ENCODE measurements around the gene MRPL20. TPM values are rescaled to one million over a fixed set of nuclear protein-coding genes. Genes with fewer than 3 reads are reported as not detected.

MRPL20 gene
- total RNA-seq, 1 donor, result 53.9 TPM

DNA sequence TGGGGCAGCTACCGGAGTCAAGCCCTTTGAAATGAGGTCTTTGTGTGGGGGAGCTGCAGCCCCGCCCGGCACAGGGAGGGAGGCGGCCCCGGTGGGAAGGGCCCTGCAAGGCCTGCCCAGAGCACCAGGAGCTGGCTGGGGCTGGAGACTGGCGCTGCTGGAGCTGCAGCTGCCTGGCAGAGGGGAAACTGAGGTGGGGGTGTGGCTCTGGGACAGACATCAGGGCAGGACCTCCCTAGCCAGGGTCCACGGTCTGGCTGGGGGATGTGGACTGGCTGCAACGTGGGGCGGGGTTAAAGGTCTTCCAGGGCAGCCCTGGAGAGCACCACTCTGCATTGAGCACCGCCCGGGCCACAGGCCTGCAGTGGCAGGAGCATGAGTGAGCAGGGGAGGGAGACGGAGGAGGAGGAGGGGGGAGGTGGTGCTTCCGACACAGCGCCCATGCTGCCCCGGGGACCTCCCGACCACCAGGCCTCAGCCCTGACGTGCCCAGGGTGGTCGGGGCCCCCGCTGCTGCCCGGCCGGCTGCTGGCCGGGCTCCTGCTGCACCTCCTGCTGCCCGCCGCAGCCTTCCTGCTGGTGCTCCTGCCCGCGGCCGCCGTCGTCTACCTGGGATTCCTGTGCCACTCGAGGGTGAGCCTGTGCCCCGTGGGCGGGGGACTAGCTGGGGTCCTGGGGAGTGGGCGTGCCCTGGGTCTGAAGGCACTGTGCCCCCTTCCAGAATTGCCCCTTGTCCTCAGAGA lies 18.8 kb upstream of the MRPL20 start:
- Histone ChIP-seq H3K27ac (ENCODE audit: low read depth, low read length) (no peak overlapping the region), H3K9me3 (ENCODE audit: low read depth, low read length) (no peaks in the 10 kb centered on the region), H3K36me3 (ENCODE audit: insufficient read depth, low read length) (no peaks in the 10 kb centered on the region), H3K4me1 (ENCODE audit: insufficient read depth, low read length) (peaks cover 16% of the 10 kb centered on the region), H3K4me3 (ENCODE audit: insufficient read depth, low read length) (no peak overlapping the region), H3K79me2 (ENCODE audit: insufficient read depth, low read length) (no peaks in the 10 kb centered on the region), H3K27me3 (ENCODE audit: insufficient read depth, low read length) (no peaks in the 10 kb centered on the region), H4K20me1 (ENCODE audit: insufficient read depth, low read length) (no peaks in the 10 kb centered on the region), H3K4me2 (ENCODE audit: insufficient read depth, low read length) (no peak overlapping the region), H2AFZ (ENCODE audit: low read length) (no peak overlapping the region)
- peak; percentile 79 for DNase-seq (ENCODE audit: insufficient read length, low spot score, missing footprints)
- TF ChIP-seq, protein P1, sequence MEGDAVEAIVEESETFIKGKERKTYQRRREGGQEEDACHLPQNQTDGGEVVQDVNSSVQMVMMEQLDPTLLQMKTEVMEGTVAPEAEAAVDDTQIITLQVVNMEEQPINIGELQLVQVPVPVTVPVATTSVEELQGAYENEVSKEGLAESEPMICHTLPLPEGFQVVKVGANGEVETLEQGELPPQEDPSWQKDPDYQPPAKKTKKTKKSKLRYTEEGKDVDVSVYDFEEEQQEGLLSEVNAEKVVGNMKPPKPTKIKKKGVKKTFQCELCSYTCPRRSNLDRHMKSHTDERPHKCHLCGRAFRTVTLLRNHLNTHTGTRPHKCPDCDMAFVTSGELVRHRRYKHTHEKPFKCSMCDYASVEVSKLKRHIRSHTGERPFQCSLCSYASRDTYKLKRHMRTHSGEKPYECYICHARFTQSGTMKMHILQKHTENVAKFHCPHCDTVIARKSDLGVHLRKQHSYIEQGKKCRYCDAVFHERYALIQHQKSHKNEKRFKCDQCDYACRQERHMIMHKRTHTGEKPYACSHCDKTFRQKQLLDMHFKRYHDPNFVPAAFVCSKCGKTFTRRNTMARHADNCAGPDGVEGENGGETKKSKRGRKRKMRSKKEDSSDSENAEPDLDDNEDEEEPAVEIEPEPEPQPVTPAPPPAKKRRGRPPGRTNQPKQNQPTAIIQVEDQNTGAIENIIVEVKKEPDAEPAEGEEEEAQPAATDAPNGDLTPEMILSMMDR (IDR thresholded peaks at IDR 0.05; ENCODE audit: extremely low read depth, low read depth, low read length), result no peak

DNA sequence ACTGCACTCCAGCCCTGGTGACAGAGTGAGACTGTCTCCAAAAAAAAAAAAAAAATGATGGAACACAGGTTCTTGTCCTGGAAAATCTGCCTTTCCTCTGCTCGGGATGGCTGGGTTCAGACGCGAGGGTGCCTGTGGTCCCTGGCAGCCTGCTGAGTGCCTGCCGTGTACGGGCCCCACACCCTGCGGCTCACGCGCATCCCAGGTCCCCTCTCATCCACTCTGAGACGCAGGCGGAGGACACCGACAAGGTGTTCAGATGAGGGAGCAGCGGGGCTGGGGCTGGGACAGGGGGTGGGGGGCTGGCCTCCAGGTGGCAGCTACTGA lies 18.3 kb upstream of the MRPL20 start:
- H3K36me3 ChIP-seq (ENCODE audit: insufficient read depth, low read length), result no peaks in the 10 kb centered on the region

DNA sequence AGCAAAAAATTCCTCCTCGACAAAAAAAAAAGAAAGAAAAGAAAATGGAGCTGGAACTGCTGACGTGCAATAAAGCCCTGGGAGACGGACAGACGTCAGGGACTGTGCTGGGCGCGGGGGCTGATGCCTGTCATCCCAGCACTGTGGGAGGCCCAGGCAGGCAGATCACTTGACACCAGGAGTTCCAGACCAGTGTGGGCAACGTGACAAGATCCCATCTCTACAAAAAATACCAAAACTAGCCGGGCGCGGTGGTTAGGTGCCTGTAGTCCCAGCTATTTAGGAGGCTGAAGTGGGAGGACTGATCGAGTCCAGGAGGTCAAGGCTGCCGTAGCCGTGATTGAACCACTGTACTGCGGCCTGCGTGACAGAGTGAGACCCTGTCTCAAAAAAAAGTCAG lies 17.6 kb upstream of the MRPL20 start:
- no peaks in the 10 kb centered on the region for H4K20me1 ChIP-seq (ENCODE audit: insufficient read depth, low read length)

More for the DNA sequence above, 18.3 kb upstream of the MRPL20 start:
- Histone ChIP-seq H3K4me1 (ENCODE audit: insufficient read depth, low read length) (peaks cover 13% of the 10 kb centered on the region), H3K79me2 (ENCODE audit: insufficient read depth, low read length) (no peaks in the 10 kb centered on the region), H3K4me3 (ENCODE audit: insufficient read depth, low read length) (no peak overlapping the region), H3K27me3 (ENCODE audit: insufficient read depth, low read length) (no peaks in the 10 kb centered on the region), H2AFZ (ENCODE audit: low read length) (no peak overlapping the region), H3K4me2 (ENCODE audit: insufficient read depth, low read length) (no peak overlapping the region), H4K20me1 (ENCODE audit: insufficient read depth, low read length) (no peaks in the 10 kb centered on the region), H3K9me3 (ENCODE audit: low read depth, low read length) (no peaks in the 10 kb centered on the region), H3K27ac (ENCODE audit: low read depth, low read length) (no peak overlapping the region)
- TF ChIP-seq, protein P1 (IDR thresholded peaks at IDR 0.05; ENCODE audit: extremely low read depth, low read depth, low read length), result no peak
- no peak for DNase-seq (ENCODE audit: insufficient read length, low spot score, missing footprints)

DNA sequence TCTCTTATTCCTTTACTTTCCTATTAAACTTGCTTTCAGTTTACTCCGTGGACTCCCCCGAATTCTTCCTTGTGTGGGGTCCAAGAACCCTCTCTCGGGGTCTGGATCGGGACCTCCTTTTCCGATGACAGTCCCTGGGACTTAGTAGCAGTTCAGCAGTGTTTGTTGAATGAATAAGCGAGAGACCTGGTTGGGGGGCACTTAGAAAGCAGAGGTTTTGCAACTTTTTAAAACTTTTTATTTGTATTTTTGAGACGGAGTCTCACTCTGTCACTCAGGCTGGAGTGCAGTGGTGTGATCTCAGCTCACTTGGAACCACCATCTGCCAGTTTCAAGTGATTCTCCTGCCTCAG lies 16.1 kb upstream of the MRPL20 start:
- TF ChIP-seq, protein P1 (IDR thresholded peaks at IDR 0.05; ENCODE audit: extremely low read depth, low read depth, low read length), result no peak
- H3K9me3 ChIP-seq (ENCODE audit: low read depth, low read length), result no peaks in the 10 kb centered on the region
- H4K20me1 ChIP-seq (ENCODE audit: insufficient read depth, low read length), result no peaks in the 10 kb centered on the region
- H3K4me3 ChIP-seq (ENCODE audit: insufficient read depth, low read length), result no peak overlapping the region
- H3K27ac ChIP-seq (ENCODE audit: low read depth, low read length), result no peak overlapping the region
- H3K4me2 ChIP-seq (ENCODE audit: insufficient read depth, low read length), result peak overlapping the region; percentile 20
- H3K36me3 ChIP-seq (ENCODE audit: insufficient read depth, low read length), result no peaks in the 10 kb centered on the region
- H3K27me3 ChIP-seq (ENCODE audit: insufficient read depth, low read length), result no peaks in the 10 kb centered on the region
- H2AFZ ChIP-seq (ENCODE audit: low read length), result no peak overlapping the region
- peak; percentile 84 for DNase-seq (ENCODE audit: insufficient read length, low spot score, missing footprints)
- H3K79me2 ChIP-seq (ENCODE audit: insufficient read depth, low read length), result no peaks in the 10 kb centered on the region
- peaks cover 7% of the 10 kb centered on the region for H3K4me1 ChIP-seq (ENCODE audit: insufficient read depth, low read length)

More for the DNA sequence above, 17.6 kb upstream of the MRPL20 start:
- H3K36me3 ChIP-seq (ENCODE audit: insufficient read depth, low read length), result no peaks in the 10 kb centered on the region
- no peaks in the 10 kb centered on the region for H3K9me3 ChIP-seq (ENCODE audit: low read depth, low read length)
- no peak overlapping the region for H3K27ac ChIP-seq (ENCODE audit: low read depth, low read length)
- no peak overlapping the region for H2AFZ ChIP-seq (ENCODE audit: low read length)
- TF ChIP-seq, protein P1 (IDR thresholded peaks at IDR 0.05; ENCODE audit: extremely low read depth, low read depth, low read length), result no peak
- H3K4me1 ChIP-seq (ENCODE audit: insufficient read depth, low read length), result peaks cover 7% of the 10 kb centered on the region
- H3K27me3 ChIP-seq (ENCODE audit: insufficient read depth, low read length), result no peaks in the 10 kb centered on the region
- peak; percentile 41 for DNase-seq (ENCODE audit: insufficient read length, low spot score, missing footprints)
- no peak overlapping the region for H3K4me2 ChIP-seq (ENCODE audit: insufficient read depth, low read length)
- H3K79me2 ChIP-seq (ENCODE audit: insufficient read depth, low read length), result no peaks in the 10 kb centered on the region
- H3K4me3 ChIP-seq (ENCODE audit: insufficient read depth, low read length), result no peak overlapping the region
